Testis (tissue), 3 donors: ENCODE data around the gene GLI3. TPM values are rescaled to one million over a fixed set of nuclear protein-coding genes. Genes with fewer than 3 reads are reported as not detected.

Source experiments
- DNase-seq: peaks from one replicate; pipeline ENCODE4 v3.0.0-alpha.2; 2019
- H3K27ac ChIP-seq, 2 donors: fragments of 200-600 bp; sonication (generic); one replicate each; pipeline ENCODE4 v1.5.1; 2019
- H3K27me3 ChIP-seq: fragments of 200-600 bp; sonication (generic); one replicate; pipeline ENCODE4 v1.5.1; 2019
- H3K36me3 ChIP-seq: fragments of 200-600 bp; sonication (generic); one replicate; pipeline ENCODE4 v1.5.1; 2017; ENCODE audit warnings: low read depth; ENCODE audit errors: missing control alignments
- H3K4me1 ChIP-seq: fragments of 200-600 bp; sonication (generic); one replicate; pipeline ENCODE4 v1.5.1; 2019
- H3K4me3 ChIP-seq, 2 donors: fragments of 200-600 bp; sonication (generic); one replicate each; pipeline ENCODE4 v1.5.1; 2017 to 2019
- H3K9me3 ChIP-seq: fragments of 200-600 bp; sonication (generic); one replicate; pipeline ENCODE4 v1.5.1; 2017
- CTCF ChIP-seq, 3 experiments: fragments of 450-650 bp in 2 of 3; fragments of 200-600 bp in 1 of 3; sonication (generic) in 1 of 3; IDR thresholded peaks; one replicate each; pipeline ENCODE4 v1.5.1; 2016 to 2019; ENCODE audit warnings: antibody characterized with exemption in 3 of 3, mild to moderate bottlenecking in 2 of 3, moderate library complexity in 1 of 3
- POLR2A ChIP-seq: fragments of 450-650 bp; IDR thresholded peaks from one replicate; pipeline ENCODE4 v1.6.1; 2017; ENCODE audit warnings: antibody characterized with exemption, mild to moderate bottlenecking, moderate library complexity
- WGBS, 2 donors: methylation state at CpG; one replicate each; pipeline ENCODE4 v1.1.5; 2018; 5-methylcytosine and 5-hydroxymethylcytosine counted together
- intact Hi-C: fragments of 100-400 bp; cut with DNase I; formaldehyde crosslinking; loops from one replicate; pipeline ENCODE4 v1.15.1; 2023; ENCODE audit warnings: low total_unique reads
- polyA plus RNA-seq: library from polyadenylated mRNA; stranded (reverse); fragments of 350-450 nt; fragmentation: Illumina TruSeq; extraction: RNeasy Lipid Tissue Mini Kit (QIAGEN cat#74804); gene quantifications from one replicate; pipeline ENCODE4 v1.2.3, GENCODE V29; 2014; ENCODE audit warnings: low read depth, low replicate concordance; ENCODE audit not compliant: insufficient read depth
- total RNA-seq, 2 donors: library from RNA; depleted of rRNA; stranded (reverse); fragments of >200 nt; gene quantifications; one replicate each; pipeline ENCODE4 v1.2.3, GENCODE V29; 2016

Gene GLI3
- total and polyA plus RNA-seq, 3 donors from 2014 or later = 3.8 to 7.3 (median 5.0) TPM

- Histone ChIP-seq H3K4me3 (no peak overlapping the region), H3K9me3 (no peaks in the 10 kb centered on the region), H3K4me1 (no peaks in the 10 kb centered on the region), H3K27me3 (no peaks in the 10 kb centered on the region), H3K36me3 (no peaks in the 10 kb centered on the region), H3K27ac (no peak overlapping the region)
- TF ChIP-seq POLR2A = no peak
- no peak for TF ChIP-seq CTCF (IDR thresholded peaks at IDR 0.05)
- WGBS, 2 donors = 53 to 60% methylated on average over 5 of the region's 5 CpGs
- DNase-seq = no peak
- intact Hi-C loops = no loop called here
Measured at GRCh38 chr7:42247301-42247700, 10.3 kb upstream of the GLI3 start.

GRCh38 chr7:42244828-42245227 lies 7.8 kb upstream of the GLI3 start:
- intact Hi-C loops = no loop called here
- WGBS, 2 donors = 68 to 69% methylated on average over 2 of the region's 2 CpGs

GRCh38 chr7:42242381-42242780 lies 5.4 kb upstream of the GLI3 start:
- whole genome bisulfite sequencing, 2 donors = 87 to 95% methylated on average over 3 of the region's 3 CpGs

More at GRCh38 chr7:42244828-42245227, 7.8 kb upstream of the GLI3 start:
- no peak overlapping the region for H3K4me3 ChIP-seq
- no peaks in the 10 kb centered on the region for H3K36me3 ChIP-seq
- no peaks in the 10 kb centered on the region for H3K27me3 ChIP-seq
- H3K4me1 ChIP-seq = no peaks in the 10 kb centered on the region
- TF ChIP-seq CTCF (IDR thresholded peaks at IDR 0.05) (no peak), POLR2A (no peak)
- no peak for DNase-seq
- H3K27ac ChIP-seq = no peak overlapping the region
- no peaks in the 10 kb centered on the region for H3K9me3 ChIP-seq

GRCh38 chr7:42241424-42241823 lies 4.4 kb upstream of the GLI3 start:
- Histone ChIP-seq H3K36me3 (no peaks in the 10 kb centered on the region), H3K4me1 (no peaks in the 10 kb centered on the region), H3K9me3 (no peaks in the 10 kb centered on the region), H3K27ac (no peak overlapping the region), H3K4me3 (no peak overlapping the region), H3K27me3 (no peaks in the 10 kb centered on the region)
- 67 to 76% methylated on average over 6 of the region's 6 CpGs for WGBS, 2 donors
- TF ChIP-seq CTCF (IDR thresholded peaks at IDR 0.05) = no peak
- no peak for TF ChIP-seq POLR2A
- intact Hi-C loops = no loop called here
- no peak for DNase-seq

More at GRCh38 chr7:42242381-42242780, 5.4 kb upstream of the GLI3 start:
- Histone ChIP-seq H3K27me3 (no peaks in the 10 kb centered on the region), H3K9me3 (no peaks in the 10 kb centered on the region), H3K4me1 (no peaks in the 10 kb centered on the region), H3K36me3 (no peaks in the 10 kb centered on the region), H3K4me3 (no peak overlapping the region), H3K27ac (no peak overlapping the region)
- DNase-seq = no peak
- intact Hi-C loops = no loop called here
- no peak for TF ChIP-seq POLR2A
- no peak for TF ChIP-seq CTCF (IDR thresholded peaks at IDR 0.05)

- H3K27ac ChIP-seq = no peak overlapping the region
- intact Hi-C loops = no loop called here
- no peak for TF ChIP-seq CTCF (IDR thresholded peaks at IDR 0.05)
- no peak for TF ChIP-seq POLR2A
Measured at GRCh38 chr7:42240416-42240815, 3.4 kb upstream of the GLI3 start.

More at GRCh38 chr7:42240416-42240815, 3.4 kb upstream of the GLI3 start:
- Histone ChIP-seq H3K36me3 (no peaks in the 10 kb centered on the region), H3K9me3 (no peaks in the 10 kb centered on the region), H3K27me3 (no peaks in the 10 kb centered on the region), H3K4me3 (no peak overlapping the region), H3K4me1 (no peaks in the 10 kb centered on the region)
- 32 to 62% methylated on average over 2 of the region's 2 CpGs for WGBS, 2 donors
- DNase-seq = no peak
